Activated CD4-positive, alpha-beta T cell treated with anti-CD3 and anti-CD28 coated beads, Interleukin-2, Interleukin-6, amounts not matched to agents 100 ng/mL and 50 ng/mL, durations not matched to agents 16 hours and 8 hours (primary cell): ENCODE measurements around the gene GRXCR2.
"Not testable (repeated sequence)": the region's sequence is repeated elsewhere in the genome, so short reads cannot be mapped to it uniquely, and the experiment has no call there.

Source experiments
- DNase-seq: peaks from one replicate; pipeline ENCODE4 v3.0.0-alpha.2; 2020

The GRXCR2 gene

GRCh38 chr5:145872486-145872885, 328 bp downstream of the GRXCR2 start:
- DNase-seq, result no peak

GRCh38 chr5:145869753-145870152, 3.1 kb downstream of the GRXCR2 start:
- DNase-seq, result no peak

GRCh38 chr5:145867806-145868205, 5.0 kb downstream of the GRXCR2 start:
- no peak for DNase-seq

GRCh38 chr5:145864432-145864831, 8.4 kb downstream of the GRXCR2 start:
- not testable (repeated sequence) for DNase-seq

GRCh38 chr5:145863003-145863402, 9.8 kb downstream of the GRXCR2 start:
- DNase-seq, result no peak

- no peak for DNase-seq
Observed at GRCh38 chr5:145859897-145860296, 12.9 kb downstream of the GRXCR2 start.

- DNase-seq, result no peak
Observed at GRCh38 chr5:145859453-145859852, 13.4 kb downstream of the GRXCR2 start.

GRCh38 chr5:145858959-145859358, 13.9 kb downstream of the GRXCR2 start:
- no peak for DNase-seq

GRCh38 chr5:145856285-145856818, 16.5 kb downstream of the GRXCR2 start:
- DNase-seq, result peak; percentile 7

- no peak for DNase-seq
Observed at GRCh38 chr5:145855763-145856267, 17.0 kb downstream of the GRXCR2 start.

- no peak for DNase-seq
Observed at GRCh38 chr5:145854651-145855258, 18.1 kb downstream of the GRXCR2 start.

- no peak for DNase-seq
Observed at GRCh38 chr5:145853781-145854376, 18.9 kb downstream of the GRXCR2 start.

- no peak for DNase-seq
Observed at GRCh38 chr5:145852990-145853389, 19.8 kb downstream of the GRXCR2 start.

- DNase-seq, result no peak
Observed at GRCh38 chr5:145848854-145849253, 24.0 kb downstream of the GRXCR2 start.

GRCh38 chr5:145847499-145848497, 25.0 kb downstream of the GRXCR2 start:
- DNase-seq, result no peak

GRCh38 chr5:145846081-145846480, 26.7 kb downstream of the GRXCR2 start:
- no peak for DNase-seq

GRCh38 chr5:145841299-145841698, 31.5 kb downstream of the GRXCR2 start:
- DNase-seq, result no peak

- no peak for DNase-seq
Observed at GRCh38 chr5:145840458-145841132, 32.2 kb downstream of the GRXCR2 start.

- DNase-seq, result no peak
Observed at GRCh38 chr5:145838276-145838675, 34.5 kb downstream of the GRXCR2 start.

- DNase-seq, result not testable (repeated sequence)
Observed at GRCh38 chr5:145836241-145836640, 36.6 kb downstream of the GRXCR2 start.

GRCh38 chr5:145835848-145836239, 37.0 kb downstream of the GRXCR2 start:
- DNase-seq, result no peak
